Limb (tissue), 2 donors: Measurements from ENCODE around the gene DTX2.
"Not testable (repeated sequence)": the region's sequence is repeated elsewhere in the genome, so short reads cannot be mapped to it uniquely, and the experiment has no call there.

ENCODE experiments used
- DNase-seq, 2 donors: peaks; one replicate each; pipeline ENCODE4 v3.0.0-alpha.2; 2016; ENCODE audit errors: extremely low spot score in 2 of 2

The DTX2 gene

DNA sequence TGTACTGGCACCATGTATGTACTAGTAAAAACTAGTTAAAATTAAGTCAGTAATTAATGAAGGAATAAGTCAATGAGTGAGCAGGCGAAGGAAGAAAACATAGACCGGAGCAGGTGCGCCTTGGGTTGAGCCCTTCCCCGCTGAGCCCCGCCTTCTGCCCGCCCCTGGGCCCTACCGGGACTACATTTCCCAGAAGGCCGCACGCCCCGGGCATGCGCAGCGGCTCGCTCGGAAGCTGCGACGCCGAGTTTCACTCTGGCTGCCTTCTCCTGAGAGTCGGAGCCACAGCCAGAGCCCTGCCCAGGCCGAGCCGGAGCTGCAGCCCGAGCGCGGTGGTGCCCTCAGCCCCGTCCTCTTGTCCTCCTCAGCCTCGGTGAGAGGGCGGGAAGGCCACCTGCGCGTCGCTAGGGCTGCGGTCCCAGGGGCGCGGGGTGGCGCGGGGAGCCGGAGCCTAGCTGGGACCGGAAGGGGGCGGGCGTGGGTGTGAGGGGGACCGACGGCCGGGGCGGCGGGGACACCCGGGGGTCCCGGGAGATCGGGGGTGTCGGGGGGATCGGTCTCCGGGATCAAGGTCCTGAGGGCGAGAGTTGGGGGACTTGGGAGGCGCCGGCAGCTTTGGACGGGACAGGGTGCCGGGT, at the start of gene DTX2:
Gene DTX2 (plus strand): TSS at position 246 of the 638 bp plus-strand sequence. CDS start 18,801 bp downstream, outside the sequence.
- not testable (repeated sequence) for DNase-seq

DNA sequence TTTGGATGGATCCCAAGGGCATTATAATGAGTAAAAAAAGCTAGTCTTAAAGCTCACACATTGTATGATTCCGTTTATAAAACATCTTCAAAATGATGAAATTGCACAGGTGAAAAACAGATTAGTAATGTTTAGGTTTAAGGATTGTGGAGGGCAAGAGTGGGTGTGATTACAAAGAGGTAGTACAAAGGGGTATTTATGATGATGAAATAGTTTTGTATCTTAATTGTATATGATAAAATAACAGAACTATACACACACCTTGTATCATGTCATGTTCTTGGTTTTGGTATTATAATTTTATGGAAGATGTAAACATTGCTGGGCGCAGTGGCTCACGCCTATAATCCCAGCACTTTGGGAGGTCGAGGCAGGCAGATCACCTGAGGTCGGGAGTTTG, 49.3 kb upstream of the DTX2 start:
- DNase-seq, result no peak

DNA sequence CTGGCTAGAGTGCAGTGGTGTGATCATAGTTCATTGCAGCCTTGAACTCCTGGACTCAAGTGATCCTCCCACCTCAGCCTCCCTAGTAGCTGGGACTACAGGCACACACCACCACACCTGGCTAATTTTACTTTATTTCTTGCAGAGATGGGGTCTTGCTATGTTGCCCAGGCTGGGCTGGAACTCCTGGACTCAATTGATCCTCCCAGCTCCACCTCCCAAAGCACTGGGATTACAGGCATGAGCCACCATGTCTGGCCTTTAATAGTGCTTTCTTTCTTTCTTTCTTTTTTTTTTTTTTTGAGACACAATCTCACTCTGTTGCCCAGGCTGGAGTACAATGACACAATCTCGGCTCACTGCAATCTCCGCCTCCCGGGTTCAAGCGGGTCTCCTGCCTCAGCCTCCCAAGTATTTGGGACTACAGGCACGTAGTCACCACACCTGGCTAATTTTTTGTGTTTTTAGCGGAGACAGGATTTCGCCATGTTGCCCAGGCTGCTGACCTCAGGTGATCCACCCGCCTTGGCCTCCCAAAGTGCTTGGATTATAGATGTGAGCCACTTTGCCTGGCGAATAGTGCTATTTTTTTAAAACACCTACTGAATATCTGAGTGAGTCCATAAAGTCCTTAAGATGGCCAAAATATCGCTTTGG, 43.7 kb upstream of the DTX2 start:
- DNase-seq, result not testable (repeated sequence)

DNA sequence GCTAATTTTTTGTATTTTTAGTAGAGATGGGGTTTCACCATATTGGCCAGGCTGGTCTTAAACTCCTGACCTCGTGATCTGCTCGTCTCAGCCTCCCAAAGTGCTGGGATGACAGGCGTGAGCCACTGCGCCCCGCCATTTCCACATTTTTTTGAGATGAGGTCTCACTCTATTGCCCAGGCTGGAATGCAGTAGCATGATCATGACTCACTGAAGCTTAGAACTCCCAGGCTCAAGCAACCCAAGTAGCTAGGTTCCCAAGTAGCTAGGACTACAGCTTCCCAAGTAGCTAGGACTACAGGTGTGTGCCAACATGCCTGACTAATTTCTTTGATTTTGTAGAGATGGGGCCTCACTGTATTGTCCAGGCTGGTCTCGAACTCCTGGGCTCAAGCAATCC, 40.4 kb upstream of the DTX2 start:
- not testable (repeated sequence) for DNase-seq

DNA sequence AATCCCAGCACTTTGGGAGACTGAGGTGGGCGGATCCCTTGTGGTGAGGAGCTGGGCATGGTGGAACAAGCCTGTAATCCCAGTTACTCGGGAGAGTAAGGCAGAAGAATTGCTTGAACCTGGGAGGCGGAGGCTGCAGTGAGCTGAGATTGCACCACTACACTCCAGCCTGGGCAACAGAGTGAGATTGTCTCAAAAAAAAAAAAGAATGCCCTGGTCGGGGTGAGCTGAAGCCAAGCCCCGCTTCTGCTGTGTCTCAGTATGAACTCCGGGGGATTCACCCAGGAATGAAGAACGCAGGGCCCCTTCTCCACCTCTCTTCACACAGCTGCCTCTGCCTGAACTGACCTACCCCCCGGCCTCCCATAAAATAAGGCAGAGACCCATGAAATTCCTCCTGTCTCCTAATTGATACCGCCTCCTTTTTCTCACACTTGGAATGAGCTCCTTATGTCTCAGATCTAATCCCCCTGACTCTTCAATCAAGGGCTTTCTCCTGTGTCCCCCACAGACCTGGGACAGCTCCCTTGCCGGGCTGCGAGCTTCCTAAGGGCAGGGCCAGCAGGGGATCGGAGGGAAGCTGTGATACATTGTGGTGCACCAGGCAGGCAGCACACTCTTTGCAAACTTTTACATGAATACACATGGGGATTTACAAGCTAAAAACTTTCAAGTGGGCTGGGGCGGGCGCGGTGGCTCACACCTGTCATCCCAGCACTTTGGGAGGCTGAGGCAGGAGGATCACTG, 37.7 kb upstream of the DTX2 start:
- DNase-seq, result peak in 1 of 2 donors; percentile 46

DNA sequence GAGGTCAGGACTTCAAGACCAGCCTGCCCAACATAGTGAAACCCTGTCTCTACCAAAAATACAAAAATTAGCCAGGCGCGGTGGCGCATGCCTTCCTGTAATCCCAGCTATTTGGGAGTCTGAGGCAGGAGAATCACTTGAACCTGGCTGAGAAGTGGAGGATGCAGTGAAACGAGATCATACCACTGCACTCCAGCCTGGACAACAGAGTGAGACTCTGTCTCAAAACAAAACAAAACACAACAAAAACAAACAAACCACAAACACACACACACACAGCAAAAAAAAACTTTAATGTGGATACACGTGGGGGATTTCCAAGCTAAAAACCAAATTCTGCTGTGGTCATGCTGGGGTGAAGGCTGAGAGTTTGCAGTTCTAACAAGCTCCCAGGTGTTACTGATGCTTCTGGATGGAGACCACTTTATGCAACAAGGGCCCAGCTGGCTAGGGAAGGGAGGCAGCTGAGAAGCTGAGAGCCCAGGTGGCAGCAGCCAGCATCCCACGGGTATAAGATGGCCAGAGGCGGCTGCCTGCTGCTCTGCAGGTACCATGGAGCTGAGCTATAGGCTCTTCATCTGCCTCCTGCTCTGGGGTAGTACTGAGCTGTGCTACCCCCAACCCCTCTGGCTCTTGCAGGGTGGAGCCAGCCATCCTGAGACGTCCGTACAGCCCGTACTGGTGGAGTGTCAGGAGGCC, 36.9 kb upstream of the DTX2 start, which contains the start of gene ZP3:
Gene ZP3 (plus strand): TSS at position 538 of the 699 bp plus-strand sequence. CDS start 15 bp downstream, at position 553.
- DNase-seq, result no peak

DNA sequence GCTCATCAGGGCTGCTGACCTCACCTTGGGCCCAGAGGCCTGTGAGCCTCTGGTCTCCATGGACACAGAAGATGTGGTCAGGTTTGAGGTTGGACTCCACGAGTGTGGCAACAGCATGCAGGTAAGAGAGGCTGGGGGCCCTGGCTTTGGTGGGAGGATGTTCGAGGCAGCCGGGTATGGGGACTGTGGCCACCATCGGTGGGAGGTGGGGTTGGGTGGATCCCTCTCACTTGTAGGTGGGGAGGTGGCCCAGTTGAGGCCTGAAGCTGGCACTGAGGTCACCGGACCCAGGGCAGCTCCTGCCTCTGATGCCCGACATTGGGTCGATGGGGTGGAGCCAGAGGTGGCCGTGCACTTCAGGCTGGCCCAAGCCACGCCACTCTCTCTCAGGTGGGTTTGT, 36.4 kb upstream of the DTX2 start:
- DNase-seq, result no peak

DNA sequence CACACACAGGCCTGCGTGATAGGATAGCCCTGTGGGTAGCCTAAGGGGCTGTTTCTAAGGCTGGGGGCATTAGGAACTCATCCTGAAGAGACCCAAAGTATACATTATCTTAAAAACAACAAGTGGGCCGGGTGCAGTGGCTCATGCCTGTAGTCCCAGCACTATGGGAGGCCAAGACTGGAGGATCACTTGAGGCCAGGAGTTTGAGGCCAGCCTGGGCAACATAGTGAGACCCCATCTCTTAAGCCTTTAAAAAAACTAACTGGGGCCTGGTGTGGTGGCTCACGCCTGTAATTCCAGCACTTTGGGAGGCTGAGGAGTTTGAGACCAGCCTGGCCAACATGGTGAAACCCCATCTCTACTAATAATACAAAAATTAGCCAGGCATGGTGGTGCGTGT, 36.0 kb upstream of the DTX2 start:
- not testable (repeated sequence) for DNase-seq

DNA sequence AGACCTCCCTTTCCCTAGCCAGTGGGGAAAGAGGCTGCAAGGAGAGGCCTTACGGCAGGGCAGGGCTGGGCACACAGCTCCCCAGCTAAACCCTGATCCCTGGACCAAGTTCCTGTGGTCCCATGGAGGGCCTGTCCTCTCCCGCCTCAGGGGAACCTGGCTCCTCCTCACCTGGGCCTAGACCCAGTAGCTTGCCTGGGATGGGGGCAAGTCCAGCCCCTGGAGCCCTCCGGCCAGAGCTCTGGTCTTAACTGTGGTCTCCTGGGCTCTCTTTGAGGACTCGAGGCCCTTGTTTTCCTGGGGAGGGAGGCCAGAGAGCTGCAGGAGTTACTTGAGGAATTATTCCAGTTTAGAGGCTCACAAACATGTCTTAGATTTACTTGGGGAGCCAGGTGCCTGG, 35.3 kb upstream of the DTX2 start:
- no peak for DNase-seq

DNA sequence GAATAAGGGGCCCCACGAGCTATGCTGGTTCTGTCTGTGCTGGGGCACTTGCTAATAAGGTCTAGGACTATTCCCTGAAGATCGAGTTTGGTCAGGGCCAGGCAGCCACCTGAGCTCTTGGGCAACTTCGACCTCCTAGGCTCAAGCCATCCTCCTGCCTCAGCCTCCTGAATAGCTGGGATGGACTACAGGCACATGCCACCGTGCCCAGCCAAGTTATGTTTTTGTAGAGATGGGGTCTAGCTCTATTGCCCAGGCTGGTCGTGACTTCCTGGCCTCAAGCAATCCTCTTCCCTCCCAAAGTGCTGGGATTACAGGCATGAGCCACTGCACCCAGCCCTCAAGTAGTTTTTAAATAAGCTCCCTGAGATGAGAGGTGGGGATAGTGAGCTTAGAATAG, 33.9 kb upstream of the DTX2 start:
- no peak for DNase-seq

DNA sequence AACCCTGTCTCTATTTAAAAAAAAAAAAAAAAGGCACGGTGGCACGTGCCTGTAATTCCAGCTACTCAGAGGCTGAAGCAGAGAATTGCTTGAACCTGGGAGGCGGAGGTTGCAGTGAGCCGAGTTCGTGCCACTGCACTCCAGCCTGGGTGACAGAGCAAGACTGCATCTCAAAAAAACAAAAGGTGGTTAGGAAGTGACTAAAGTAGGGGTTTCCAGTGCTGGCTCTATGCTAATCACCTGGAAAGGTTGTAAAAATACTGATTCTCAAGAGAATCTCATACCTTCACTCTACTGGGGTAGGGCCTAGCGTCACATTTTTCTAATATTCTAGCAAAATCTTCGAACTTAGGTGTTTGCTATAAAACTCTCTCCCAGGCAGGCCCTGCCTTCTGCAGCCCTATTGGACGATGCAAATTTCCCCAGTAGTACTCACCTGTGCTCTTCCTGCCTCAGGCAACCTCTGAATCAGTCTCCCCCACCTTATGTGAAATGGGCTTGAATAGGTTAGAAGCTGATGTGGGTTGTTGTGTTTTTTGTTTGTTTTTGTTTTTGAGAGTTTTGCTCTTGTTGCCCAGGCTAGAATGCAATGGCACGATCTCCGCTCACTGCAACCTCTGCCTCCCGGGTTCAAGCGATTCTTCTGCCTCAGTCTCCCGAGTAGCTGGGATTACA, 33.2 kb upstream of the DTX2 start:
- DNase-seq, result no peak

DNA sequence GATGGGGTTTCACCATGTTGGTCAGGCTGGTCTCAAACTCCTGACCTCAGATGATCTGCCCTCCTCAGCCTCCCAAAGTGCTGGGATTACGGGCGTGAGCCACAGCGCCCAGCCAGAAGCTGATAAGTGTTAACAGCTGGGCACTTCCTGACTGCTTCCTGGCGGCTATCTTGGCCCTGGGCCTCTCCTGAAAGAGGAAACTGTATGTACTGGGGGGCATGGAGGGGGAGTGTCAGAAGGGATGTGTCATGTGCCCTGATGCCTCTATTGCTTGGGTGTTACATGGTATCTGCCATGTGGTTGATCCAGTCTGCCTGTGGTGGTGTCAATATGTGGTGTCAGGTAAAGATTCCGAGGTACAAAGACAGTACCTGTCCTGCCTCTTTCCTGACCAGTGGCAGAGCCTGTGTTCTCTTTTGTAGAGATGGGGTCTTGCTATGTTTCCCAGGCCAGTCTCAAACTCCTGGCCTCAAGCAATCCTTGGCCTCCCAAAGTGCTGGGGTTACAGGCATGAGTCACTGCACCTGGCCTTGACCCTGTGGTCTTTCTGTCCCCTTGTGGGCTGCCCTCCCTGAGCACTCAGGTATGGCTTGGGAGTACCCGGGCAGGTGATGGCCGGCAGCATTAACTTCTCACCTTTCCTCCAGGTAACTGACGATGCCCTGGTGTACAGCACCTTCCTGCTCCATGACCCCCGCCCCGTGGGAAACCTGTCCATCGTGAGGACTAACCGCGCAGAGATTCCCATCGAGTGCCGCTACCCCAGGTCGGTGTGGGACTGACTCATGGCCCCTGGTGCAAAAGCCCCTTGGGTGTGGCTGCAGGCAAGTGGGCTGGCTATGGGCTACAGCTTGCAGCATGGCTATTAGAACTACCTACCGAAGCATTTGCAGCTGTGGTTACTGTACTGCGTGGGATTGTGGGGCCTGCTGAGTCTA, 32.4 kb upstream of the DTX2 start:
- no peak for DNase-seq

DNA sequence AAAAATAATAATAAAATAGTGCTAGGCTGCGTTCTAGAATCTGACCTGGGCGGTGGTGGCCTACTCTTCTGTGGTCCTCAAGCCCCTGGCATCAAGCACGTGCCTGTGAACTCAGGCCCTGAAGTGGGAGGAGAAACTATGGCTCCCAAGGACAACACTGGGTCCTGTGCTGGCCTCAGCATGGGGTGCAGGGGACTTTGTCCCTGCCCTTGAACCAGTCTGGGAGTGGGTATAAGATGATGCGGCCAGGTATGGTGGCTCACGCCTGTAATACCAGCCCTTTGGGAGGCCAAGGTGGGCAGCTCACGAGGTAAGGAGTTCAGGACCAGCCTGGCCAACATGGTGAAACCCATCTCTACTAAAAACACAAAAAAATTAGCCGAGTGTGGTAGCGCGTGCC, 31.3 kb upstream of the DTX2 start:
- DNase-seq, result no peak

DNA sequence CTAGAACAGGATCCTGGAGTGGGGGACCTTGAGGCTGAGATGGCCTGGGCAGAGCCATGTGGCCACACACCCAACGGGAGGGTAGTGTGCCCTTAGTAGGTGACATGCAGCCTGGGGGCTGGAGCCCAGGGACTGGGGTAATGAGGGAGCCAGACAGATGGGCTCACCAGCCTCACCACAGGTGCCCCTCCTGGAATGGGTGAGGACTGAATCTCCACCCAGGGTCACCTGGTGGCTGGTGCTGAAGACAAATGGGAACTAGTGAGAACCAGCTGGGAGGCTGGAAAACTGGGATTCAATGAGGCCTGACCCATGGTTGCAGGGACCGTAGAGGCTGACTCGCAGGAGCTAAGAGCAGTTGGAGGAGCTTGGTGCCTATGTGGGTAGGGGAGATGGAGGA, 30.7 kb upstream of the DTX2 start:
- no peak for DNase-seq

DNA sequence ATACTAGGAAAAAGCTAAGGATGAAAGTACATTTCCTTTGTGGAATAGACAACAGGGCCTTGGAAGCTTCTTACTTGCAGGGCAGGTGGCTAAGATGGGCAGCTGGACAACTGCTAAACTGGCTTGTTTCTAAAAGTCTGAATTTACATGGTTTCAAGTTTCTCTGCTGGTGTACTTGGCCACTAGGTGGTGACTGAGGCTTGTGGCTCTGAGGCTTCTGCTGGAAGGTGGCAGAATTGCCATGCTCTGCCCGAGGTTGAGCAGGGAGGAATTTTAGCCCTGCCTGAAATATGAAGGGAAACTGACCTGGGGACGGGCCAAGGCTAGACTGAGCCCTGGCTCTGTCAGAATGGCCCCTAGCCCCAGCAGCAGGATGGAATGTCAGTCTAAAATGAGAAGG, 23.6 kb upstream of the DTX2 start:
- DNase-seq, result peak; percentile 53 to 68

DNA sequence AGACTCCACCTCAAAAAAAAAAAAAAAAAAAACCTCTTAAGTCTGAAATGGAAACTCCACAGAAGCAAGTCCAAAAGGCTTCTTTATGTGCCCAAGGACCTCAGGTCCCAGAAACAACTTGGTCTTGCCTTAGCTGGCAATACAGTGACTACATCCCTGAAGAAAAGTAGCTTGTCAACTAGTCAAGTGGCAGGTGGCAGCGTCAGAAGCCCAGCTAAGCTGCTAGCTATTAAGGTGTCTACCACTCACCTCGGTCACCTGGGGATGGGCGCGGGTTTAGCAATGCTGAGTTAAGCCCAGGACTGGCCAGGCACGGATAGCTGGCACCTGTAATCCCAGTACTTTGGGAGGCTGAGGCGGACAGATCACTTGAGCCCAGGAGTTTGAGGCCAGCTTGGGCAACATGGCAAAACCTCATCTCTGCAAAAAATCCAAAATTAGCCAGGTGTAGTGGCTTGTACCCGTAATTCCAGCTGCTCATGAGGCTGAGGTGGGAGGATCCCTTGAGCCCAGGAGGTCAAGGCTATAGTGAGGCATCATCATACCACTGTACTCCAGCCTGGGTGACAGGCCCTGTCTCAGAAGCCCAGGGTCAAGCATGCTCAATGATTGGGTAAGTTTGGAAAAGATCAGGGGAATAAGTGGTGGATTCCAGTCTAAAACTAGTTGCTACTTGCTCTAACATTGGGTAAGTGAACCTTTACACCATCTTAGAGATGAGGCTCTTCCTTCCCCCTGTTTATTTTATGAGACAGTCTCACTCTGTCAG, 22.2 kb upstream of the DTX2 start:
- DNase-seq, result not testable (repeated sequence)

DNA sequence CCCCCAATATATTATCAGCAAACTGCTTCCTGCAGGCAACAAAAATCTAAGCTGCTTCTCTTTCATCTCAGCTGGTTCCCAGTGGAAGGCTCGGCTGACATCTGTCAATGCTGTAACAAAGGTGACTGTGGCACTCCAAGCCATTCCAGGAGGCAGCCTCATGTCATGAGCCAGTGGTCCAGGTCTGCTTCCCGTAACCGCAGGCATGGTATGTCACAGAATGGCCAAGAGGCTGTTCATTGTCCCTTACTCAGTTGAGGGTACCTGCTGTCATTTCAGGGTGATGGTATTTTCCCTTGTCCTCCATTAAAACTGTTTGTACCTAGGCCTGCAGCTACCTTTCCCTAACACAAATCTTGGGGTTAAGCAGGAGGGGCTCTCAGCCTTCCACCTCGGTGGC, 21.1 kb upstream of the DTX2 start:
- not testable (repeated sequence) for DNase-seq

DNA sequence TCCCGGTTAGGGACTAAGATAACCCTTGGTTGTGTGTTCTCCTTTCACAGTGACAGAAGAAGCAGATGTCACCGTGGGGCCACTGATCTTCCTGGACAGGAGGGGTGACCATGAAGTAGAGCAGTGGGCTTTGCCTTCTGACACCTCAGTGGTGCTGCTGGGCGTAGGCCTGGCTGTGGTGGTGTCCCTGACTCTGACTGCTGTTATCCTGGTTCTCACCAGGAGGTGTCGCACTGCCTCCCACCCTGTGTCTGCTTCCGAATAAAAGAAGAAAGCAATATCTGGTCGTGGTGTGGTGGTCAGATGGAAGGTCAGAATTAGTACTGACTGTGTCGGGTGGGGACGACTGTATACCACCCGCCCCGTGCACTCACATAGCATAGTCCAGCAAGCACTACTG, 19.7 kb upstream of the DTX2 start:
- DNase-seq, result not testable (repeated sequence)

DNA sequence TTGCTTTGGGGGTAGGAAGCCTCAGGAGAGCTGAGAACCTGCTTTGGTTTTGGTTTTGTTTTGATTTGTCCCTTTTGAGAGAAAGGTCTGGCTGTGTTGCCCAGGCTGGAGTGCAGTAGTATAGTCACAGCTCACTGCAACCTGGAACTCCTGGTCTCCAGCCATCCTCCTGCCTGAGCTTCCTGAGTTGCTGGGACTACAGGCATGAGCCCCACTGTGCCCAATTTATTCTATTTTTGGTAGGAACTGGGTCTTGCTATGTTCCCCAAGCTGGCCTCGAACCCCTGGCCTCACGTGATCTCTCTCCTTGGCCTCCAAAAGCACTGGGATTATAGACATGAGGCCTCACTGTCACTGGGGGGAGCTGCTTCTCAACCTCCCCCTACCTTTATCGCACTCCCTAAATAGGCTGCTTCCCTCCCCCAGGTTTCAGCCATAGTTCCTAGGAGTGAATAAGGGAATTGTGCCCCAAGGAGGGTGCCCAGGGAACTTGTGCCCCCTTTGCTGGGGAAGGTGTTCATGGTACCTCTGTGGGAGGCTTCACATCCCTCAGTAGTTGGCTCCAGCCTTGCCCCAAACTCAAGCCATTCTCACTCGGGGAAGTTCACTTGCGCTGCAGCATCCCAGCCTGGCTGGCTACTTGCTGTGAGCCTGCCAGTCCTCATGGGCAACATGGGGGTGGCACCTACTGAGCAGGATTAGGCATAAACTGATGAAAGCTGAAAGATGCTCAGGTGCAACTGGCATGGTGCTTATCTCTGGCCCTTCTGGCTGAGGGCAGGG, 18.7 kb upstream of the DTX2 start:
- not testable (repeated sequence) for DNase-seq
